ENCODE measurements around the gene FLYWCH1. TPM values are rescaled to one million over a fixed set of nuclear protein-coding genes. Genes with fewer than 3 reads are reported as not detected.

FLYWCH1 gene
- total RNA-seq, 1 donor from 2014 or later: 21.6 TPM

DNA sequence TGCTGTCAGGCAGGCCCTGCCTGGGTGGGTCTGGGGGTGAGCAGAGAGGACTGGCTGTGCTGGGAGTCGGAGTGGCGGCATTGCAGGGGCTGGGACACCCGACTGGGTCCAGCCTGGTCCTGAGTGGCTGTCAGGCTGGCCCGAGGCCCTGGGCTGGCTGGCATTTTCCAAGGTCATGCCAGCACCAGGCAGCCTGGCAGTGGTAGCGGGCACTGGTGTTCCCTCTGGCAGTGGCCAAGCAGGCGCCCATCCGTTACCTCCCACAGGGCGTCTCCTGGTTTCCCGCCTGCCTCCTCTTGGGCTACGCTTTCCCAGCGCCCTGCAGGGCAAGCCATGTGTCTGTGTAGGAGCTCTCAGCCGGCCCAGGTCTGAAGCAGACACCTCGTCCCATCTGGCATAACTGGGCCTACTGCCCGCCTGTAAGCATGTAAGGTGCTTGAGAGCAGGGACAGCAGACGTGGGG lies 74.2 kb downstream of the FLYWCH1 start:
- DNase-seq: peak; percentile 51

DNA sequence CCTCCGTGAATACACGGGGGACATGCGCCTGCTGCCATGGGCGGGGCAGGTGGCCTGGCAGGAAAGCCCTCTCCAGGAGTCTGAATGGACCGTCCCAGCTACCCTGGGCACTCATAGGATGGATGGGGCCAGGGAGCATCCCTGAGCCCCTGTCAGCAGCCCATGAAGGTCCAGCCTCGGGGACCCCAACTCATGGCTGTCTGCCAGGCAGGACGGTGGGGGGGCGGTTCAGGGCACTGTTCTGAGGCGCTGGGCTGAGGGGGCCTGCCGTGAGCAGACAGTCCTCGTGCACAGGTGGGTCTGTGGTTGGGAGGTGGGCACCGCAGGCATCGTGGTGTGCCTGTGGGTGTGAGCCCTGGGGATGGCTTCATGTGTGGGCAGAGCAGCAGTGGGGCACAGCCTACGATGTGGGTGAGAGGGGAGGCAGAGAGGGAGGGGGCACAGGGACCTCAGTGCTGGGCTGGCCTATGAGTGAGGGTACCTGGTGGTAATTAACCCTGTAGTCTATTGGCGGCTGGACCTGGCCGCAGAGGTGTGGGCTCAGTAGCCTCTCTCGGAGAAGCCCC lies 75.0 kb downstream of the FLYWCH1 start:
- DNase-seq: no peak

DNA sequence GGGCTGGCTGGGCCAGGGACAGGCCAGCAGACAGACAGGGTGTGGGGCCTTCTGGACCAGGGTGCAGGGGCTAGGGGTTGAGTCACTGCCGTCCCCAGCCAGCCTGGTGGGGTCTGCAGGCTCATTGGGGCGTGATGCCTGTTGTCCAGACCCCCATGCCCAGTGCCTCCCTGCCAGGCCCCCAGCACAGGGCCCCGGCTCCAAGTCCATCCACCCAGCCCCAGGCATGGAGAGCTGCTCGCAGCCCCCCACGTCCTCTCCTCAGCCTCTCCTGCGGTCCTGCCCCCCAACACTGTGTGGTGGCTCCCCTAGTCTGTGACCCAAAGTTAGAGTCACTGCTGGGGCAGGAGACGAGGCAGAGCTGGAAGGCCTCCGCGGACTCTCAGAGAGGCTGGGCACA lies 75.6 kb downstream of the FLYWCH1 start:
- no peak for DNase-seq

DNA sequence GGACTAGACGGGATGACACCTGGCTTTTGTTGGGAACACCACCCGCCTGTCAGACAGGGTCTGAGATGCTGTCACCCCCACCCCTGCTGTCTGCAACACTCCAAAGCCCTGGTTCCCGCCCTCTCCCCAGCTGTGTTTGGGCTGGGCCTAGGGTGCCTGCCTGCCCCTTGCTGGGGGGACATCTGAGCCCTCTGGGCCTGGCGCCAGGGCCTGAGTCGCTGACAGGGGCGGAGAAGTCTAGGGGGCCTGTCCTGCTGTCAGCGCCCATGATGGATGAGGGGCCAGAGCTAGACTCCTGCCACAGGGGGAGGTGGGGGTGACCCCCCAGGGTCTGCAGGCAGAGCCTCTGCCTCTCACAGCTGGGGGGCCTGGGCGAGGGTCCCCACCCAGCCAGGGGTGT lies 76.1 kb downstream of the FLYWCH1 start:
- peak; percentile 96 for DNase-seq

DNA sequence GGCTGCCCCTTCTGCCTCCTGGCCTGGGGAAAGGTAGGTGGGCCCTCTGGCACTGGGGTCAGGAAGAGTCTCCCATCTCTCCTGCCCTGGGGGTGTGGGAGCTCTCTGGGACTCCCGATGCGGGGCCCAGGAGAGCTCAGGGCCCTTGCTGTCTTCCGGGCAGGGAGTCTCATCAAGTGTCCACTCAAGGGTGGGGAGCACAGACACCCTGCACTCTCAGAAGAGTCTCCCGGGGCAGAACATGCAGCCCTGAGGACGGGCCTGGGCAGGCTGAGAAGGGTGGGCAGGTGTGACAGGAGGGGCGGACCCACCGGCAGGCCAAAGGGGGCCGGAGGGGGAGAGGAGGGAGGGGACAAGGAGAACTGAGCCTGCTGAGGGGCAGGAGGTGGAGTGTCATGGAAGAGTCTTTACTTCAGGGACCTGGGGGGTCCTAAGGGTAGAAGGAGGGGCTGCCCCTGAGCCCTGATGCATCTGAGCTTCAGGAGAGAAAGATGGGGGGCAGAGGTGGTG lies 76.9 kb downstream of the FLYWCH1 start:
- DNase-seq: no peak

DNA sequence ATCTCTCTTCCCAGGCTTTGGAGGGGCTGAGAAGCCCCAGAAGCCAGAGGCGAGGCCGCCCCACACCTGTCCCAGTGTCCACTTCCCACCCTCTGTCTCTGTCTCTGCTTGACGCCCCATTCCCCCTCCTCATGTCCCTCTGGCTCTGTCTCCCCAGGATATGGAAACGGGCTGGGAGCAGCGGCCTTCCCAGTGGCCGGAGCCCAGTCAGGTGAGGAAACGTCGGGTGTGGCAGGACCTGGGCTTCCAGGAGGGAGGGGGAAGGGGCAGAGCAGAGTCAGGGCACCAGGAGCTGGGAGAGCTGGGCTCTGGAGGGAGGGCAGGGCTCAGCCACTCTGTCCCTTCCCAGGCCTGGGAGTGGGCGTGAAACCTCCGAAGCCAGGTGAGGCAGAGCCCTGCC lies 79.2 kb downstream of the FLYWCH1 start:
- DNase-seq: no peak

DNA sequence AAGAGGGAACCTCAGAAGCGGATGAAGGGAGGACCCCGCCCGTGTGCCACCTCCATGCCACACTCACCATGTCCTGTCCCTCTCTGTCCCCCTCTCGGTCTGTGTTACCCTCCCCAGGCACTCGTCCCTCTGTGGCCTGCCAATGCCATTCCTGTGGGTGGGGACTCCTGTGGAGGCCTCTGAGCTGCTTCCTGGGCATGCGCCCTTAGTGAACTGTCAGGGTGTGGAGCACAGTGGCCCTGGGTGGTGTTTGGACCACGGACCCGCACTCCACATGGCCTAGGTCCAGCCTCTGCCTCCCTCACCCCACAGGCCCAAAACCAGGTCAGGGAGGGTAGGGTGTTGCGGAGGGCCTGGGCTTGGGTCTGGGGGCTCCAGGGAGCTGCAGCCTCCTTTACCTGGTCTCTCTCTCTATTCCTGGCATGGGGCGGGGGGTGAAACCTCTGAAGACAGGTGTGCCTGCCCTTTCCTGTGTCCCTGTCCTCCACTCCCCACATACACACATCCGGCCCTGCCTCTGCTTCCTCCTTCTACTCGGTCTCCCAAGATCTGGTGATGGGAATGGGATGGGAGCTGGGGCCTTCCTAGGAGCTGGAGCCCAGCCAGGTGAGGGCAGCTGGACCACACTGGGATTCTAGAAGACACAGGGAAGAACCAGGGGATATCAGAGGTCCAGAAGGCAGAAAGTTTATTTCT lies 80.0 kb downstream of the FLYWCH1 start:
- no peak for DNase-seq

DNA sequence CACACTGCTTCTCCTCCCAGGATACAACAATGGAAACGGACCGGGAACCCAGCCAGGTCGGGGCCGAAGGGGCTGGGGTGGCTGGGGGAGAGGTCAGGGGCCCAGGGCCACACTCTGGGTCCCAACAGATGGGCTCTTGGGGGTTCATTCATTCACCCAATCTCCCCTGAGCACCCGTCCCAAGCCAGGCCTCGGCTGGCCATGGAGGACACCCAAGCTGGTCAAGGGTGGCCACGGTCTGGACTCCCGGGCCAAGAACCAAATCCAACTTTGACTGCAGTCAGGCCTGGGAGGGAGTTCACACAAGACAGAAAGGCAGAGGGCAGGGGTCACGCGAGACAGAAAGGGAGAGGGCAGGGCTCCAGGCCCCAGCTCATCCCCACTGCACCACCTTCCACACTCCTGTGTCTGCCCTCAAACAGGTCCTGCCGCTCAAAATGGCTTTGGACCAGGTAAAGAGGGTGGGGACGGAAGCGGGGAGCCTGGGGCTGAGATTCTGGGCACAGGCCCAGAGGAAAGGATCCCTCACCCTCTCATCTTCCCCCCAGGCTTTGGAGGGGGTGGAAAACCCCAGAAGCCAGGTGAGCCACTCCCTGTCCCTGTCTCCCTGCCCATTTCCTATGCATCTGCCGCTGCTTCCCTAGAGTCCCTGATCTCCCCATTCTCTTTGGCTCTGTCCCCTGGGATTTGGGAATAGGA lies 80.8 kb downstream of the FLYWCH1 start:
- no peak for DNase-seq

DNA sequence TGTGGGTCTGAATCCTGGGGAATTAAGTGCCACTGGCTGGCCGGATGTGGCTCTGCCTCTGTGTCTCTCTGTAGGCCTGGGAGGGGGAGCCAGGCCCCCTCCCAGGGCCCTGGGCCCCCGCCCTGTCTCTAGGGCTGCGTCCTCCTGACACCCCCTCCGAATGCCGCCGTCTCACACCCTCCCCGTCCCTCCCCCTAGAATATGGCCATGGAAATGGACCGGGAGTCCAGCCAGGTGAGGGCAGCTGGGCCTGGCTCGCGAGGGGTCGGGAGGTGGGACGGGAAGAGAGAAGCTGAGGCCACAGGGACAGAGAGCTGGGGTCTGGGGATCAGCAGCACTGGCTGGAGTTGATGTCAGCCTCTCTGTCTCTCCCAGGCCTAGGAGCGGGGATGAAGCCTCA lies 84.6 kb downstream of the FLYWCH1 start:
- no peak for DNase-seq

DNA sequence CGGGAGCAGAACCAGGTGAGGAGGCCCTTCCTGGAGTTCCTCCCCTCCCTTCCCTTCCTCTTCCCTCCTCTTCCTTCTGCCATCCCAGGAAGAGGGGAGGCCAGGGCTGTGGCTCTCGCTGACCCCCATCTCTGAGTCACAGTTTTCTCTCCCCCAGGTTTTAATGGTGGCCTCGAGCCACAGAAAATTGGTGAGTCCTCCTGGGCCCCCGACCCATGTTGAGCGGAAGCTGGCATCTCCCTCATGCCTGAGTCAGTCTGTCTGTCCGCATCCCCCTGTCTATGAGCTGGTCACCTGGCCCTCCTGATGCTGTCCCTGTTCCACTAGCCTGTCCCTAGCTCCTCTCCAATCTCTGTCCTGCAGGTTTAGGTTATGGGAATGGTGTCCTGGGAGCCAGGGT lies 88.2 kb downstream of the FLYWCH1 start:
- no peak for DNase-seq

DNA sequence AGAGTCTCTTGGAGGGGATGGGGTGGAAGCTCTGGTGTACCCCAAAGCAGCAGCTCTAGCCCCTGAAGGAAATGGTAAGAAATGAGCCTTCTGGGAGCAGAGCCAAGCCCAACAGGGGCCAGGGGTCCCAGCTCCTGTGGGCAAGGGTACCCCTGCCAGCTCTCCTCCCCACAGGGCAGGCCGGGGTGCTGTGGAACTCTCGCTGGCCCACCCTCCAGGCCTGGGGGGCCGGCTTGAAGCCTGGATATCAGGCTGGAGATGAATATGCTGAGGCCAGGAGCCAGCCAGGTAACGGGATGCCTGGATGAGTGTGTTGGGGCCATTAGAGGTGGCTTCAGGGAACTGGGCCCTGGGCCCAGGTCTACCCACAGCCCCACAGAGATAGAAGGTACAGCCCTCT lies 88.8 kb downstream of the FLYWCH1 start:
- DNase-seq: no peak

Small RNA genes within 50 kb of the gene (small RNA-seq; reads per million reads assigned to genes)
- gene LINC00514 (ENCODE audit: low replicate concordance): not detected

Other genes starting within 250 kb of the FLYWCH1 start
- 28.4 TPM for gene KCTD5, start 229.4 kb upstream of the FLYWCH1 start, total RNA-seq
- 3.5 TPM for gene PRSS27, start 191.7 kb upstream of the FLYWCH1 start, total RNA-seq
- 170 TPM for gene SRRM2, start 159.3 kb upstream of the FLYWCH1 start, total RNA-seq
- gene ELOB, start 134.7 kb upstream of the FLYWCH1 start, total RNA-seq: 155 TPM
- gene PRSS33, start 124.4 kb upstream of the FLYWCH1 start, total RNA-seq: 2.9 TPM
- gene PRSS41, start 113.5 kb upstream of the FLYWCH1 start, total RNA-seq: not detected
- not detected for gene PRSS21, start 94.7 kb upstream of the FLYWCH1 start, total RNA-seq
- 1,549 TPM for gene ZG16B, start 81.6 kb upstream of the FLYWCH1 start, total RNA-seq
- 18.2 TPM for gene PRSS22, start 53.8 kb upstream of the FLYWCH1 start, total RNA-seq
- gene FLYWCH2, start 28.7 kb upstream of the FLYWCH1 start, total RNA-seq: 37.0 TPM
- gene KREMEN2, start 52.3 kb downstream of the FLYWCH1 start, total RNA-seq: 5.6 TPM
- 6.2 TPM for gene PAQR4, start 57.4 kb downstream of the FLYWCH1 start, total RNA-seq
- 12.2 TPM for gene PKMYT1, start 68.5 kb downstream of the FLYWCH1 start, total RNA-seq
- not detected for gene CLDN9, start 101.0 kb downstream of the FLYWCH1 start, total RNA-seq
- not detected for gene CLDN6, start 106.3 kb downstream of the FLYWCH1 start, total RNA-seq
- 41.3 TPM for gene TNFRSF12A, start 108.4 kb downstream of the FLYWCH1 start, total RNA-seq
- gene HCFC1R1, start 112.0 kb downstream of the FLYWCH1 start, total RNA-seq: 13.0 TPM
- 12.6 TPM for gene THOC6, start 112.1 kb downstream of the FLYWCH1 start, total RNA-seq
- 15.8 TPM for gene BICDL2, start 125.0 kb downstream of the FLYWCH1 start, total RNA-seq
- gene MMP25, start 134.6 kb downstream of the FLYWCH1 start, total RNA-seq: 0.41 TPM
- gene IL32, start 153.7 kb downstream of the FLYWCH1 start, total RNA-seq: 104 TPM
- not detected for gene ZSCAN10, start 187.4 kb downstream of the FLYWCH1 start, total RNA-seq
- 11.4 TPM for gene ZNF205, start 200.7 kb downstream of the FLYWCH1 start, total RNA-seq
- gene ZNF213, start 223.1 kb downstream of the FLYWCH1 start, total RNA-seq: 9.3 TPM